Lower leg skin (tissue), 4 donors: Measurements from ENCODE around the gene ISX. TPM values are rescaled to one million over a fixed set of nuclear protein-coding genes. Genes with fewer than 3 reads are reported as not detected.

Experiments
- DNase-seq, 2 donors: peaks; one replicate each; pipeline ENCODE4 v3.0.0-alpha.2; 2019; ENCODE audit warnings: low spot score in 2 of 2
- H3K4me3 ChIP-seq: fragments of 200-600 bp; sonication (generic); 2 replicates; pipeline ENCODE4 v1.5.1; 2017; ENCODE audit warnings: mild to moderate bottlenecking, low read depth; ENCODE audit not compliant: poor library complexity, severe bottlenecking
- POLR2A ChIP-seq, 2 donors: fragments of 450-650 bp; IDR thresholded peaks; one replicate each; pipeline ENCODE4 v1.6.1; 2016 to 2017; ENCODE audit warnings: antibody characterized with exemption in 2 of 2, mild to moderate bottlenecking in 1 of 2, moderate library complexity in 1 of 2
- WGBS, 2 donors: methylation state at CpG; one replicate each; pipeline ENCODE4 v1.1.5; 2018; 5-methylcytosine and 5-hydroxymethylcytosine counted together
- intact Hi-C: fragments of 100-400 bp; cut with DNase I; formaldehyde crosslinking; loops from one replicate; pipeline ENCODE4 v1.15.0; 2023; ENCODE audit warnings: low total_unique reads
- total RNA-seq, 4 donors: library from RNA; depleted of rRNA; stranded (reverse); fragments of >200 nt; gene quantifications; one replicate each; pipeline ENCODE4 v1.1.0, GENCODE V29; 2016
- TF ChIP-seq, protein P1 (sequence below), 3 donors: fragments of 450-650 bp; IDR thresholded peaks; one replicate each; pipeline ENCODE4 v1.5.1; 2016; ENCODE audit warnings: antibody characterized with exemption in 3 of 3, mild to moderate bottlenecking in 3 of 3, moderate library complexity in 2 of 3

ISX gene
- total RNA-seq, 4 donors from 2014 or later = 0.13 to 0.15 TPM; not detected in 2

DNA sequence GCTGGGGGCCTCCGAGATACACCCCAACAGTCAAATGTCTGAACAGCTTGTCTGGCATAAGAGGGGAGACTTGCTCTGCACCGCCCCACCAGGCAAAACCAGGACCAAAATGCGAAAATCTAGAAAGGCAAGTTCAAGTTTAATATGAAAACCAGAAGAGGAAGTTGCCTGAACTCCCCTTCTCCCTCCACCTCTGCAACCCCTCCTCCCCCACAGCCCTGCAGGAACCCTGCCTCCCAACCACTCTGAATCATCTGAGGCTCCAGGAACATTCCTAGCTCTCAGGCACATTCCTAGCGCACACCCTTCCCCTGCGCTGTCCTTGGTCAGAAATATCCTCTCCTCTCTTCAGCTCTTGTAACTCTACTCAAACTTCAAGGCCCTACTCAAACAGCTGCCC is 36.7 kb downstream of the ISX start:
- intact Hi-C loops = no loop called here
- 53% methylated on average over 5 of the region's 5 CpGs for WGBS, 2 donors
- H3K4me3 ChIP-seq = no peak overlapping the region
- no peak for TF ChIP-seq POLR2A (IDR thresholded peaks at IDR 0.05)
- TF ChIP-seq, protein P1, sequence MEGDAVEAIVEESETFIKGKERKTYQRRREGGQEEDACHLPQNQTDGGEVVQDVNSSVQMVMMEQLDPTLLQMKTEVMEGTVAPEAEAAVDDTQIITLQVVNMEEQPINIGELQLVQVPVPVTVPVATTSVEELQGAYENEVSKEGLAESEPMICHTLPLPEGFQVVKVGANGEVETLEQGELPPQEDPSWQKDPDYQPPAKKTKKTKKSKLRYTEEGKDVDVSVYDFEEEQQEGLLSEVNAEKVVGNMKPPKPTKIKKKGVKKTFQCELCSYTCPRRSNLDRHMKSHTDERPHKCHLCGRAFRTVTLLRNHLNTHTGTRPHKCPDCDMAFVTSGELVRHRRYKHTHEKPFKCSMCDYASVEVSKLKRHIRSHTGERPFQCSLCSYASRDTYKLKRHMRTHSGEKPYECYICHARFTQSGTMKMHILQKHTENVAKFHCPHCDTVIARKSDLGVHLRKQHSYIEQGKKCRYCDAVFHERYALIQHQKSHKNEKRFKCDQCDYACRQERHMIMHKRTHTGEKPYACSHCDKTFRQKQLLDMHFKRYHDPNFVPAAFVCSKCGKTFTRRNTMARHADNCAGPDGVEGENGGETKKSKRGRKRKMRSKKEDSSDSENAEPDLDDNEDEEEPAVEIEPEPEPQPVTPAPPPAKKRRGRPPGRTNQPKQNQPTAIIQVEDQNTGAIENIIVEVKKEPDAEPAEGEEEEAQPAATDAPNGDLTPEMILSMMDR (IDR thresholded peaks at IDR 0.05) = no peak
- peak in 1 of 2 donors; percentile 58 for DNase-seq

DNA sequence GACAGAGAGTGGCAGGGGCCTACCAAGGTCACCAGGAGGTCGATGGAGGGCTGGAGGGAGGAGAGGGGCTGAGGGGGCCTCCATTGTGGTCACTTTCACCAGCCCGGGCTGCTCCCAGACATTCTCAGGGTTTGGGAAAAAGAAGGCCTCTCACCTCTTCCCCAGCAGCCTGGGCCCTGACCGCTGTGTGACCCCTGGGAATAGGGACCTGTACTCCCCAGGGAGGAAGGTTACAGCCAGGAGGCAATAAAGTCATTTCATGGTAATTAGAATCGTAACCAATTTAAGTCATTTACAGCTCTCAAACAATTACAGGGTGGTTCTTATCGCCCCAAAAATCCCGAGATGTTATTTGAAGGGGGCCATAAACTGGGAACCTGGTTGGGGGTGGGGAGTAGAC is 37.8 kb downstream of the ISX start:
- TF ChIP-seq, protein P1 (IDR thresholded peaks at IDR 0.05) = no peak
- no peak for TF ChIP-seq POLR2A (IDR thresholded peaks at IDR 0.05)
- DNase-seq = peak in 1 of 2 donors; percentile 18
- 42% methylated on average over 6 of the region's 6 CpGs for WGBS, 2 donors
- no peak overlapping the region for H3K4me3 ChIP-seq
- intact Hi-C loops = no loop called here

DNA sequence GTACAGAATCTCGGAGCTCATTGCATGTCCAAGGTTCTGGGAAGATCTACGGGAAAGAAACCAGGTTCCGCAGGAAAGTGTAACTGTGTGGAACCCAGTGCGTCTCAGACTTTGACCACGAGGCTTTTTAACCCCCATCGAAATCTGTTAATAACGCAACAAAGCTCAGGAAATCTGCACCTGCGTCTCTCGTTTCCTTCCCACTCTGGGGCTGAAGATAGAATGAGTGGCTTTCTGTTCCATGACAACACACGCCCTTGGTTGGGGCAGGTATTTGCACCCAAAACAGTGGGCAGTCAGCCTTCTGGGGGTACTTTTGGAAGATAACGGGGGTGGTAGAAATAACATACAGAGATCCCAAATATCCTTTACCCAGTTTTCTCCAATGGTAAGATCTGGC is 38.5 kb downstream of the ISX start:
- H3K4me3 ChIP-seq = no peak overlapping the region
- intact Hi-C loops = no loop called here
- no peak for TF ChIP-seq POLR2A (IDR thresholded peaks at IDR 0.05)
- TF ChIP-seq, protein P1 (IDR thresholded peaks at IDR 0.05) = no peak
- peak in 1 of 2 donors; percentile 50 for DNase-seq
- 76 to 80% methylated on average over 11 of the region's 11 CpGs for WGBS, 2 donors

DNA sequence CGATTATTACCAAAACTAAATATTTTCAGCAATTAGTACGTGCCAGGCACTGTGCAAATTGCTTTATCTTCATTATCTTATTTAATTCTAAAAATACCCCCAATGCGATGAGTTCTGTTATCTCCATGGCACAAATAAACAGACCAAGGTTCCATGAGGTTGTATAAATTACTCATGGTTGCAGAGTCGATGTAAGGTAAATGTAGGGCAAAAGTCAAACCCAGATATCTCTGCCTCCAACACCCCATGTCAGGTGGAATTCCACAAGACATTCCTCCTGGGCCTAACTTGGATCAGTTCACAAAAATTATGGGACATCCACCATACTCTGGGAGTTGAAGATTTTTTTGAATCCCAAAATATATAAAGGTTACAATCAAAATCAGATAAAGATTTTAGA is 43.7 kb downstream of the ISX start:
- H3K4me3 ChIP-seq = no peak overlapping the region
- no peak for DNase-seq
- WGBS, 2 donors = 43 to 58% methylated on average over 4 of the region's 4 CpGs
- no peak for TF ChIP-seq POLR2A (IDR thresholded peaks at IDR 0.05)
- TF ChIP-seq, protein P1 (IDR thresholded peaks at IDR 0.05) = no peak
- intact Hi-C loops = no loop called here

DNA sequence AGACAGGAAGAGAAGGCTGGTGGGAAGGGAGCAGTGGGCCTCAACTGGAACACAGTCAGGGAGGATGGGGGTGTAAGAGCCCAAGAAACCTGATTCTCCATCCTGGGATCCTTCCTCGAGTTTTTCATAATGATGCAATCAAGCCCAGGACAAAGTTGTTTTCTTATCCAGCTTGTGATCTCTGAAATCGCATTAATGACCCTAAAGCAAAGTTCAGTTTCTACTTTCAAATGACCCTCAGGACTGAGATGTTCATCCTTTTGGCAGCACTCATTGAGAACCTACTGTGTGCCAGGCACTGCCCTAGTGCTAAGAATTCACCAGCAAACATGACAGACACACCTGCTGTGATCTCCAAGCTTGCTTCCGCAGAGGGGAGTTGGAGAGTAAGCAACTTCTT is 45.3 kb downstream of the ISX start:
- TF ChIP-seq, protein P1 (IDR thresholded peaks at IDR 0.05) = no peak
- no peak for TF ChIP-seq POLR2A (IDR thresholded peaks at IDR 0.05)
- DNase-seq = peak in 1 of 2 donors; percentile 59
- no peak overlapping the region for H3K4me3 ChIP-seq
- 52 to 58% methylated on average over 3 of the region's 3 CpGs for WGBS, 2 donors
- intact Hi-C loops = no loop called here

DNA sequence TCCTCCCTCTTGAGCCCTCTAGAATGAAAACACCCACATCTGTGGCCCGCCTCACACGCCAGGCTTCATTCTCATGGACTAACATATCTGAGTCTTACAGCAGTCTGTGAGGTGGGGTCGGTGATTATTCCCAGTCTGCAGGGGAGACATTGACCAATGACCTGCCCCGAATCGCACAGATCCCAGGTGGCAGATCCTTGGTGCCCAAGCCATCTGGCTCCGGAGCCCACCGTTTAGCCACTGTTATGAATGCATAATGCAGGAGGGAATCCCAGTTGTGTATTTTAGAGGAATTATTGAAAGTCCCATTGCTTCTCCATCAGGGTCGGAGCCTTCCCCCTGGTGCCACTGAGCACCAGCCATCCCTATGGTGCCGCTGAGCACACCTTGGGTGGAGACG is 47.4 kb downstream of the ISX start:
- WGBS, 2 donors = 88 to 89% methylated on average over 10 of the region's 10 CpGs
- intact Hi-C loops = no loop called here
- peak in 1 of 2 donors; percentile 72 for DNase-seq
- TF ChIP-seq, protein P1 (IDR thresholded peaks at IDR 0.05) = no peak
- no peak for TF ChIP-seq POLR2A (IDR thresholded peaks at IDR 0.05)
- no peak overlapping the region for H3K4me3 ChIP-seq
